Calu3 (cell line): ENCODE data around the gene MACF1. TPM values are rescaled to one million over a fixed set of nuclear protein-coding genes. Genes with fewer than 3 reads are reported as not detected.

Experiments
- BruUV-seq: library from RNA; stranded (reverse); fragments of 400-500 nt; replicated peaks from 2 replicates; lab custom pipeline; 2021; lab: Mats Ljungman, UMichigan
- CTCF ChIA-PET: fragments of 300-600 bp; sonication (Branson Sonifier 250); formaldehyde crosslinking; loops from one replicate; lab custom pipeline; 2022; ENCODE audit warnings: antibody characterized with exemption; lab: Charles Lee
- DNase-seq: peaks from one replicate; pipeline ENCODE4 v3.0.0; 2022
- H3K27ac Mint-ChIP-seq: one replicate; pipeline ENCODE4 v1.8.0; 2022; ENCODE audit warnings: mixed read lengths; ENCODE audit not compliant: unreplicated experiment
- H3K27me3 Mint-ChIP-seq: one replicate; pipeline ENCODE4 v1.8.0; 2022; ENCODE audit warnings: mixed read lengths; ENCODE audit not compliant: unreplicated experiment
- H3K36me3 Mint-ChIP-seq: one replicate; pipeline ENCODE4 v1.8.0; 2022; ENCODE audit warnings: mild to moderate bottlenecking, moderate library complexity, mixed read lengths; ENCODE audit not compliant: insufficient read depth, unreplicated experiment
- H3K4me1 Mint-ChIP-seq: one replicate; pipeline ENCODE4 v1.8.0; 2022; ENCODE audit warnings: mild to moderate bottlenecking, low read depth, mixed read lengths; ENCODE audit not compliant: unreplicated experiment
- H3K4me3 Mint-ChIP-seq: one replicate; pipeline ENCODE4 v1.8.0; 2022; ENCODE audit warnings: mild to moderate bottlenecking, low read depth, moderate library complexity, mixed read lengths; ENCODE audit not compliant: unreplicated experiment
- H3K9me3 Mint-ChIP-seq: one replicate; pipeline ENCODE4 v1.8.0; 2022; ENCODE audit warnings: low read depth, mixed read lengths; ENCODE audit not compliant: unreplicated experiment
- CTCF ChIP-seq: fragments of 200-600 bp; IDR thresholded peaks from one replicate; pipeline ENCODE4 v1.8.0; 2022; ENCODE audit warnings: antibody characterized with exemption; ENCODE audit not compliant: unreplicated experiment
- intact Hi-C: fragments of 100-400 bp; cut with micrococcal nuclease; formaldehyde crosslinking; loops from one replicate; pipeline ENCODE4 v1.10.0; 2022; ENCODE audit not compliant: unreplicated experiment
- total RNA-seq: library from RNA; stranded (reverse); gene quantifications from 2 replicates; pipeline ENCODE4 v1.2.3, GENCODE V29; 2022

The MACF1 gene
- total RNA-seq, 1 experiment from 2014 or later: 705 TPM

GRCh38 chr1:39326836-39327235 lies 122.3 kb downstream of the MACF1 start:
- no peak overlapping the region for H3K4me3 Mint-ChIP-seq
- no peak overlapping the region for H3K27ac Mint-ChIP-seq
- CTCF ChIA-PET: no interaction called here
- no peak for TF ChIP-seq CTCF
- peaks cover 15% of the 10 kb centered on the region for H3K36me3 Mint-ChIP-seq
- intact Hi-C loops: no loop called here
- H3K9me3 Mint-ChIP-seq: no peaks in the 10 kb centered on the region
- H3K27me3 Mint-ChIP-seq: no peaks in the 10 kb centered on the region
- BruUV-seq: no TSS peak
- no peak for DNase-seq
- H3K4me1 Mint-ChIP-seq: no peaks in the 10 kb centered on the region

GRCh38 chr1:39328095-39328494 lies 123.6 kb downstream of the MACF1 start:
- intact Hi-C loops: no loop called here
- DNase-seq: no peak
- H3K27ac Mint-ChIP-seq: no peak overlapping the region
- no peaks in the 10 kb centered on the region for H3K27me3 Mint-ChIP-seq
- CTCF ChIA-PET: no interaction called here
- H3K36me3 Mint-ChIP-seq: peaks cover 9% of the 10 kb centered on the region
- no peaks in the 10 kb centered on the region for H3K9me3 Mint-ChIP-seq
- no peak overlapping the region for H3K4me3 Mint-ChIP-seq
- TF ChIP-seq CTCF: no peak
- no TSS peak for BruUV-seq
- H3K4me1 Mint-ChIP-seq: no peaks in the 10 kb centered on the region

- BruUV-seq: no TSS peak
- no peaks in the 10 kb centered on the region for H3K9me3 Mint-ChIP-seq
- intact Hi-C loops: no loop called here
- DNase-seq: no peak
- no peaks in the 10 kb centered on the region for H3K27me3 Mint-ChIP-seq
- no peak overlapping the region for H3K27ac Mint-ChIP-seq
- H3K36me3 Mint-ChIP-seq: peaks cover 9% of the 10 kb centered on the region
- H3K4me3 Mint-ChIP-seq: no peak overlapping the region
- H3K4me1 Mint-ChIP-seq: no peaks in the 10 kb centered on the region
- no peak for TF ChIP-seq CTCF
- CTCF ChIA-PET: no interaction called here
These were observed 124.2 kb downstream of the MACF1 start for GRCh38 chr1:39328586-39329121.

- CTCF ChIA-PET: no interaction called here
- H3K4me3 Mint-ChIP-seq: no peak overlapping the region
- no peak overlapping the region for H3K27ac Mint-ChIP-seq
- H3K27me3 Mint-ChIP-seq: no peaks in the 10 kb centered on the region
- no peak for TF ChIP-seq CTCF
- BruUV-seq: no TSS peak
- intact Hi-C loops: no loop called here
- H3K4me1 Mint-ChIP-seq: no peaks in the 10 kb centered on the region
- no peak for DNase-seq
- peaks cover 9% of the 10 kb centered on the region for H3K36me3 Mint-ChIP-seq
- no peaks in the 10 kb centered on the region for H3K9me3 Mint-ChIP-seq
These were observed 127.2 kb downstream of the MACF1 start for GRCh38 chr1:39331647-39332046.
